ENCODE results near the gene PRKCQ. TPM values are rescaled to one million over a fixed set of nuclear protein-coding genes. Genes with fewer than 3 reads are reported as not detected.

Gene PRKCQ
- total and polyA plus RNA-seq, 2 of the 13 experiments (the other 11 are each of a cell fraction or from before 2014, with no cell fraction given): 0.13 to 0.35 TPM

- intact Hi-C loops (cut with micrococcal nuclease; ENCODE audit: unreplicated experiment): no loop called here
- no peaks in the 10 kb centered on the region for H4K20me1 ChIP-seq (ENCODE audit: insufficient read depth, low read length)
- no peaks in the 10 kb centered on the region; a peak in 2 of 5 replicates for H3K27me3 ChIP-seq (ENCODE audit: control insufficient read depth in 1 of 2, insufficient read depth in 2 of 2, low read length in 2 of 2)
- no peaks in the 10 kb centered on the region for H3K4me1 ChIP-seq (ENCODE audit: insufficient read depth, low read length)
- POLR2A ChIA-PET: no interaction called here
- no peak overlapping the region for H3K27ac ChIP-seq (ENCODE audit: extremely low read length, insufficient read depth, low read length)
- CTCF ChIA-PET (ENCODE audit: low intra/inter-chr PET ratio, low total read pairs): no interaction called here
- H3K9me3 ChIP-seq (ENCODE audit: low read length): no peaks in the 10 kb centered on the region
- no peak overlapping the region for H3K4me3 ChIP-seq (replicated peaks in 1 of 3; ENCODE audit: insufficient read depth in 1 of 3, low read depth in 2 of 3, low read length in 3 of 3)
- H3K36me3 ChIP-seq (replicated peaks in 1 of 2; ENCODE audit: control insufficient read depth in 1 of 2, insufficient read depth in 2 of 2, low read length in 2 of 2): no peaks in the 10 kb centered on the region
- in situ Hi-C loops (cut with HindIII; ENCODE audit: extremely low pct_ligation_motif_present, low pct_unique_long_range_greater_than_20kb): no loop called here
- TF ChIP-seq E2F5 (CRISPR knock-in tag; conservative IDR thresholded peaks at IDR 0.05): no peak
- no peak for TF ChIP-seq AFF4 (CRISPR knock-in tag; IDR thresholded peaks at IDR 0.05)
- no peak for TF ChIP-seq ZNF484 (CRISPR knock-in tag; IDR thresholded peaks at IDR 0.05; ENCODE audit: borderline replicate concordance, low read depth)
- no peak for TF ChIP-seq KLF12 (CRISPR knock-in tag; IDR thresholded peaks at IDR 0.05; ENCODE audit: borderline replicate concordance)
- no peak for TF ChIP-seq PLRG1 (conservative IDR thresholded peaks at IDR 0.05)
- DNase-seq (ENCODE audit: low spot score) (no peak), ATAC-seq (no peak), FAIRE-seq (no peak)
- no TSS peak for BruUV-seq (replicated peaks)
- H3K9ac ChIP-seq (ENCODE audit: insufficient read depth, low read depth, low read length): no peak overlapping the region
- no peak overlapping the region for H2AFZ ChIP-seq (ENCODE audit: low read length)
- no peak overlapping the region for H3K4me2 ChIP-seq (ENCODE audit: low read depth, low read length)
- WGBS (ENCODE audit: low lambda C conversion rate): 25% methylated on average over 5 of the region's 6 CpGs
- H3K79me2 ChIP-seq (ENCODE audit: insufficient read depth, low read length): no peaks in the 10 kb centered on the region
These were observed 153.8 kb downstream of the PRKCQ start for GRCh38 chr10:6426317-6426716.

All from HepG2 (cell line).